Measurements from ENCODE around the gene PACSIN2.

The PACSIN2 gene

GRCh38 chr22:43042101-43042780 is 27.3 kb upstream of the PACSIN2 start:
- no peak for DNase-seq (ENCODE audit: low spot score)
- no peak for TF ChIP-seq CTCF (IDR thresholded peaks at IDR 0.05; ENCODE audit: extremely low read depth, missing control alignments)

GRCh38 chr22:43039800-43040199 is 24.9 kb upstream of the PACSIN2 start:
- no peak for DNase-seq (ENCODE audit: low spot score)
- no peak for TF ChIP-seq CTCF (IDR thresholded peaks at IDR 0.05; ENCODE audit: extremely low read depth, missing control alignments)

- TF ChIP-seq CTCF (IDR thresholded peaks at IDR 0.05; ENCODE audit: extremely low read depth, missing control alignments): no peak
- no peak for DNase-seq (ENCODE audit: low spot score)
Measured at GRCh38 chr22:43038325-43038724, 23.4 kb upstream of the PACSIN2 start.

GRCh38 chr22:43036282-43036829 is 21.4 kb upstream of the PACSIN2 start:
- TF ChIP-seq CTCF (IDR thresholded peaks at IDR 0.05; ENCODE audit: extremely low read depth, missing control alignments): no peak
- no peak for DNase-seq (ENCODE audit: low spot score)

GRCh38 chr22:43035250-43035649 is 20.3 kb upstream of the PACSIN2 start:
- DNase-seq (ENCODE audit: low spot score): no peak
- no peak for TF ChIP-seq CTCF (IDR thresholded peaks at IDR 0.05; ENCODE audit: extremely low read depth, missing control alignments)

GRCh38 chr22:43031617-43032016 is 16.7 kb upstream of the PACSIN2 start:
- no peak for TF ChIP-seq CTCF (IDR thresholded peaks at IDR 0.05; ENCODE audit: extremely low read depth, missing control alignments)

GRCh38 chr22:43018615-43019014 is 3.7 kb upstream of the PACSIN2 start:
- no peak for TF ChIP-seq CTCF (IDR thresholded peaks at IDR 0.05; ENCODE audit: extremely low read depth, missing control alignments)

More at GRCh38 chr22:43031617-43032016, 16.7 kb upstream of the PACSIN2 start:
- DNase-seq (ENCODE audit: low spot score): no peak

More at GRCh38 chr22:43018615-43019014, 3.7 kb upstream of the PACSIN2 start:
- no peak for DNase-seq (ENCODE audit: low spot score)
